ACHN (cell line): ENCODE results near the gene CRY1.

ENCODE experiments used
- DNase-seq: peaks from one replicate; pipeline ENCODE4 v3.0.0-alpha.2; 2015
- in situ Hi-C: cut with HindIII; loops from 2 replicates; pipeline ENCODE4 v1.10.0; 2017; ENCODE audit warnings: low sequenced_read_pairs, low pct_ligation_motif_present, low pct_unique_long_range_greater_than_20kb

Gene CRY1

GRCh38 chr12:107093417-107094182 lies at the start of gene CRY1:
Gene CRY1 (minus strand): TSS chr12:107093549. CDS start chr12:107092961, 588 bp downstream.
- in situ Hi-C loops: no loop called here
- DNase-seq: peak; percentile 99

- in situ Hi-C loops: no loop called here
- no peak for DNase-seq
Observed at GRCh38 chr12:107139787-107140186, 46.4 kb upstream of the CRY1 start.

GRCh38 chr12:107138990-107139389 lies 45.6 kb upstream of the CRY1 start:
- no peak for DNase-seq
- in situ Hi-C loops: no loop called here

- DNase-seq: no peak
- in situ Hi-C loops: no loop called here
Observed at GRCh38 chr12:107135177-107135576, 41.8 kb upstream of the CRY1 start.

GRCh38 chr12:107134558-107134957 lies 41.2 kb upstream of the CRY1 start:
- in situ Hi-C loops: no loop called here
- DNase-seq: peak; percentile 45

GRCh38 chr12:107133462-107133861 lies 40.1 kb upstream of the CRY1 start:
- no peak for DNase-seq
- in situ Hi-C loops: no loop called here

- in situ Hi-C loops: no loop called here
- DNase-seq: peak; percentile 77
Observed at GRCh38 chr12:107131832-107132616, 38.7 kb upstream of the CRY1 start.

GRCh38 chr12:107130830-107131611 lies 37.7 kb upstream of the CRY1 start:
- in situ Hi-C loops: no loop called here
- DNase-seq: no peak

- no peak for DNase-seq
- in situ Hi-C loops: no loop called here
Observed at GRCh38 chr12:107129315-107129930, 36.1 kb upstream of the CRY1 start.

GRCh38 chr12:107127482-107128430 lies 34.4 kb upstream of the CRY1 start:
- in situ Hi-C loops: no loop called here
- DNase-seq: no peak

- in situ Hi-C loops: no loop called here
- peak; percentile 30 for DNase-seq
Observed at GRCh38 chr12:107126796-107127481, 33.6 kb upstream of the CRY1 start.

- in situ Hi-C loops: no loop called here
- DNase-seq: no peak
Observed at GRCh38 chr12:107125833-107126232, 32.5 kb upstream of the CRY1 start.

- in situ Hi-C loops: loop anchor here (25.0 kb wide), 1 partner anchor 490 kb away; no protein-coding TSS in a partner anchor
- no peak for DNase-seq
Observed at GRCh38 chr12:107122452-107122958, 29.2 kb upstream of the CRY1 start.

GRCh38 chr12:107119091-107119490 lies 25.7 kb upstream of the CRY1 start:
- in situ Hi-C loops: loop anchor here (25.0 kb wide), 1 partner anchor 493 kb away; no protein-coding TSS in a partner anchor

GRCh38 chr12:107118624-107119023 lies 25.3 kb upstream of the CRY1 start:
- DNase-seq: no peak
- in situ Hi-C loops: loop anchor here (25.0 kb wide), 1 partner anchor 494 kb away; no protein-coding TSS in a partner anchor

More at GRCh38 chr12:107119091-107119490, 25.7 kb upstream of the CRY1 start:
- DNase-seq: no peak

GRCh38 chr12:107115119-107115518 lies 21.8 kb upstream of the CRY1 start:
- DNase-seq: no peak
- in situ Hi-C loops: loop anchor here (25.0 kb wide), 1 partner anchor 497 kb away; no protein-coding TSS in a partner anchor

GRCh38 chr12:107111314-107111713 lies 18.0 kb upstream of the CRY1 start:
- in situ Hi-C loops: loop anchor here (25.0 kb wide), 1 partner anchor 501 kb away; no protein-coding TSS in a partner anchor
- no peak for DNase-seq
